Adrenal gland (tissue), 12 donors: ENCODE data around the gene EHMT1. TPM values are rescaled to one million over a fixed set of nuclear protein-coding genes. Genes with fewer than 3 reads are reported as not detected.
A peak's percentile ranks its signal among the peaks of the same experiment; 100 is the strongest.

Experiments
- DNase-seq, 7 donors: peaks; one replicate each; pipeline ENCODE4 v3.0.0-alpha.2; 2019 to 2020
- H3K27ac ChIP-seq, 5 donors: fragments of 200-600 bp; sonication (generic) in 4 of 5; 1 replicate in 3 of 5; 2 replicates in 2 of 5; pipeline versions ENCODE4 v1.5.1 to v1.8.0; 2016 to 2020; ENCODE audit warnings: mild to moderate bottlenecking in 1 of 5
- H3K27me3 ChIP-seq: fragments of 200-600 bp; 2 replicates; pipeline ENCODE4 v1.8.0; 2021
- H3K36me3 ChIP-seq, 2 donors: fragments of 200-600 bp; replicated peaks in 1 of 2; 1 replicate in 1 of 2; 2 replicates in 1 of 2; pipeline versions ENCODE4 v1.5.1 to v1.8.0; 2018 to 2022
- H3K4me1 ChIP-seq, 2 donors: fragments of 200-600 bp; replicated peaks in 1 of 2; 1 replicate in 1 of 2; 2 replicates in 1 of 2; pipeline versions ENCODE4 v1.5.1 to v1.8.0; 2018 to 2021
- H3K4me3 ChIP-seq, 4 donors: fragments of 200-600 bp; sonication (generic) in 3 of 4; one replicate each; pipeline ENCODE4 v1.5.1; 2016 to 2018
- H3K9me3 ChIP-seq, 3 donors: fragments of 200-600 bp; sonication (generic) in 1 of 3; replicated peaks in 1 of 3; 1 replicate in 2 of 3; 2 replicates in 1 of 3; pipeline versions ENCODE4 v1.5.1 to v1.8.0; 2016 to 2021
- POLR2A ChIP-seq, 2 donors: fragments of 450-650 bp; IDR thresholded peaks; one replicate each; pipeline ENCODE4 v1.6.1; 2017; ENCODE audit warnings: antibody characterized with exemption in 2 of 2, mild to moderate bottlenecking in 2 of 2, moderate library complexity in 1 of 2
- WGBS, 4 donors: extraction: QIAGEN DNeasy Blood & Tissue Kit in 2 of 4; methylation state at CpG; one replicate each; pipeline versions ENCODE4 v1.1.5 to v1.1.7; 2013 to 2017; 5-methylcytosine and 5-hydroxymethylcytosine counted together
- intact Hi-C, 2 donors: fragments of 100-400 bp; cut with DNase I; formaldehyde crosslinking; loops; one replicate each; pipeline versions ENCODE4 v1.14.1 to v1.15.0; 2022 to 2023
- polyA plus RNA-seq, 3 donors: library from polyadenylated mRNA; stranded (reverse); fragments of 200-250 nt in 2 of 3; fragments of 350-450 nt in 1 of 3; fragmentation: Illumina TruSeq in 1 of 3; extraction: RNeasy Lipid Tissue Mini Kit (QIAGEN cat#74804) in 1 of 3; gene quantifications; one replicate each; pipeline ENCODE4 v1.2.3, GENCODE V29; 2013 to 2014
- total RNA-seq, 9 donors: library from RNA; depleted of rRNA in 4 of 9; stranded (reverse); fragments of >200 nt in 4 of 9; fragments of 120-200 nt in 1 of 9; fragmentation: NEBNext Ultra II Directional in 1 of 9; extraction: Animal tissue kit (Norgen Biotek cat#: 25700) in 1 of 9; gene quantifications; one replicate each; pipeline versions ENCODE4 v1.1.0 to v1.2.4, GENCODE V29; 2013 to 2023
- TF ChIP-seq, protein P1 (sequence below), 6 experiments: fragments of 450-650 bp in 4 of 6; fragments of 200-600 bp in 2 of 6; sonication (generic) in 1 of 6; IDR thresholded peaks; 1 replicate in 5 of 6; 2 replicates in 1 of 6; pipeline versions ENCODE4 v1.5.1 to v1.8.0; 2016 to 2021; ENCODE audit warnings: antibody characterized with exemption in 6 of 6, mild to moderate bottlenecking in 2 of 6, moderate library complexity in 1 of 6
- donor health status: healthy with polysubstance abuse.
- donor health status: Bipolar disorder and iron deficiency.
- donor health status: DM: yes; HTN: yes; CAD: no.
- donor health status: DM: no; HTN: no; CAD: no.
- donor health status: DM: no; HTN: no; CAD: no.
- donor health status: DM: yes; HTN: yes; CAD: no.

Gene EHMT1
- total and polyA plus RNA-seq, 12 donors: 42.0 to 171 (median 71.0) TPM

- H3K4me1 ChIP-seq: peaks cover 0 to 50% of the 10 kb centered on the region in 2 donors
- no peak for DNase-seq
- no peak overlapping the region for H3K27ac ChIP-seq
- no peaks in the 10 kb centered on the region for H3K9me3 ChIP-seq
- H3K4me3 ChIP-seq: no peak overlapping the region
- intact Hi-C loops: no loop called here
- 68 to 85% (median 84%) methylated on average over 16 to 36 of the region's 36 CpGs for WGBS, 4 donors
- no peaks in the 10 kb centered on the region for H3K27me3 ChIP-seq
- H3K36me3 ChIP-seq: no peaks in the 10 kb centered on the region
- no peak for TF ChIP-seq POLR2A (IDR thresholded peaks at IDR 0.05)
- TF ChIP-seq, protein P1, sequence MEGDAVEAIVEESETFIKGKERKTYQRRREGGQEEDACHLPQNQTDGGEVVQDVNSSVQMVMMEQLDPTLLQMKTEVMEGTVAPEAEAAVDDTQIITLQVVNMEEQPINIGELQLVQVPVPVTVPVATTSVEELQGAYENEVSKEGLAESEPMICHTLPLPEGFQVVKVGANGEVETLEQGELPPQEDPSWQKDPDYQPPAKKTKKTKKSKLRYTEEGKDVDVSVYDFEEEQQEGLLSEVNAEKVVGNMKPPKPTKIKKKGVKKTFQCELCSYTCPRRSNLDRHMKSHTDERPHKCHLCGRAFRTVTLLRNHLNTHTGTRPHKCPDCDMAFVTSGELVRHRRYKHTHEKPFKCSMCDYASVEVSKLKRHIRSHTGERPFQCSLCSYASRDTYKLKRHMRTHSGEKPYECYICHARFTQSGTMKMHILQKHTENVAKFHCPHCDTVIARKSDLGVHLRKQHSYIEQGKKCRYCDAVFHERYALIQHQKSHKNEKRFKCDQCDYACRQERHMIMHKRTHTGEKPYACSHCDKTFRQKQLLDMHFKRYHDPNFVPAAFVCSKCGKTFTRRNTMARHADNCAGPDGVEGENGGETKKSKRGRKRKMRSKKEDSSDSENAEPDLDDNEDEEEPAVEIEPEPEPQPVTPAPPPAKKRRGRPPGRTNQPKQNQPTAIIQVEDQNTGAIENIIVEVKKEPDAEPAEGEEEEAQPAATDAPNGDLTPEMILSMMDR (IDR thresholded peaks at IDR 0.05): no peak
Measured at GRCh38 chr9:137694236-137694959, 75.6 kb downstream of the EHMT1 start.

DNA sequence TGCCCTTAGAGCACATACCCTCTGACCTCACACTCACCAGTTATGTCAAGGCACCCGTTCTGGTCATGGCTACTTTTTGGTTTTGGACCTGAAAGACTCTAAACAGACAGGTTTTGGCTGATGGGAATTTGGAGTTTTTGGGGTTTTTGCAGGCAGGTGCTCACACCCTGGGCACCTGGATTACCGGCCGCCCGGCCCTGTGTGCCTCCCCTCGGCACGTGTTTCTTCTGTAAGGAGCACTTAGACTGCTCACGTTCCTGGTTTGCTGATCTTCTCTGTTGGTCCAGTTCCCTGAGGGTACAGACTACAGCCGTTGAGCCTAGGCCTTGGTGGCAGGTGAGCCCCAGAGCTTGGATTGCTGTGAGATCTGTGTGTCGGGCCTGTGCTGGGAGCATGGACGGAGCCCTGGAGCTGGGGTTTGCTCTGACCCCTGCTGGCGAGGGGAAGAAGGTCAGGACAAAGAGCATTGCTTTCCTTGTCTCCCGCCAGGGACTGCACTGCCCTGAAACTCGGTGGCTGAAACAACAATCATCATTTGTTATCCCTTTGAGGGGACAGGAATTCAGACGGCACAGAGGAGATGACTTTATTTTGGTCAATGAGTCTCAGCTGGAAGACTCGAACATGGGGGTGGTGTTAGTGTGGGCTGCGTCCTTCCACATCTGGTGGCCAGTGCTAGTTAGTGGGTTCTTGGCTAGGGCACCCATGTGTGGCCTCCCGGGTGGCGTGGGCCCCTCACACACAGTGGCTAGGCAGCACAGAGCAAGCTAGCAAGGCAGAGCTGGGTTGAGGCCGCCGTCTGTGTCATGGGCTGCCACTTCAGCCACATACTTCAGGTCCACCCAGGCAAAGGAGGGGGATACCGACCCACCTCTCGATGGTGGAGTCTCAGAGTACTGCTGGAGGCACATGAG is 76.4 kb downstream of the EHMT1 start:
- H3K4me1 ChIP-seq: peaks cover 0 to 42% of the 10 kb centered on the region in 2 donors
- no peak overlapping the region for H3K4me3 ChIP-seq
- 63 to 73% (median 66%) methylated on average over 14 to 22 of the region's 22 CpGs for WGBS, 4 donors
- peak overlapping the region in 1 of 5 donors; percentile 26 for H3K27ac ChIP-seq
- no peaks in the 10 kb centered on the region for H3K36me3 ChIP-seq
- no peaks in the 10 kb centered on the region for H3K27me3 ChIP-seq
- H3K9me3 ChIP-seq: no peaks in the 10 kb centered on the region
- intact Hi-C loops: no loop called here
- no peak for TF ChIP-seq POLR2A (IDR thresholded peaks at IDR 0.05)
- TF ChIP-seq, protein P1 (IDR thresholded peaks at IDR 0.05): peak; percentile 29 to 74 (median 66)
- DNase-seq: peak; percentile 50 to 81 (median 66)

GRCh38 chr9:137696136-137696925 is 77.5 kb downstream of the EHMT1 start:
- Histone ChIP-seq H3K9me3 (no peaks in the 10 kb centered on the region), H3K27me3 (no peaks in the 10 kb centered on the region), H3K36me3 (no peaks in the 10 kb centered on the region), H3K4me3 (no peak overlapping the region), H3K27ac (peak overlapping the region in 1 of 5 donors; percentile 13), H3K4me1 (peaks cover 0 to 31% of the 10 kb centered on the region in 2 donors)
- DNase-seq: no peak
- TF ChIP-seq POLR2A (IDR thresholded peaks at IDR 0.05): no peak
- TF ChIP-seq, protein P1 (IDR thresholded peaks at IDR 0.05): no peak
- intact Hi-C loops: no loop called here
- WGBS, 4 donors: 85 to 90% (median 88%) methylated on average over 12 of the region's 12 CpGs
